SK-N-MC (cell line): Measurements from ENCODE around the gene RAB11FIP3.
"Not testable (repeated sequence)": the region's sequence is repeated elsewhere in the genome, so short reads cannot be mapped to it uniquely, and the experiment has no call there.

Source experiments
- DNase-seq: peaks from one replicate; pipeline ENCODE4 v3.0.0-alpha.2; 2011; ENCODE audit warnings: low read depth, low spot score
- H3K27ac ChIP-seq: fragments of 200-600 bp; sonication (generic); 2 replicates; pipeline ENCODE4 v1.5.1; 2016; ENCODE audit warnings: mixed run types
- H3K36me3 ChIP-seq: fragments of 200-600 bp; sonication (generic); 2 replicates; pipeline ENCODE4 v1.6.1; 2017; ENCODE audit warnings: antibody characterized with exemption, low read length, mixed read lengths; ENCODE audit not compliant: insufficient read depth
- H3K4me3 ChIP-seq: fragments of 200-600 bp; sonication (generic); 2 replicates; pipeline ENCODE4 v1.5.1; 2016
- H3K9ac ChIP-seq: fragments of 200-600 bp; sonication (generic); 2 replicates; pipeline ENCODE4 v1.8.0; 2017; ENCODE audit warnings: mixed run types, mixed read lengths; ENCODE audit not compliant: insufficient read length
- H3K9me3 ChIP-seq: fragments of 200-600 bp; sonication (generic); 2 replicates; pipeline ENCODE4 v1.6.1; 2017; ENCODE audit warnings: low read depth, mild to moderate bottlenecking, antibody characterized with exemption, low read length, moderate library complexity, mixed read lengths
- EZH2 ChIP-seq: fragments of 200-600 bp; sonication (generic); IDR thresholded peaks from one replicate; pipeline ENCODE4 v1.6.1; 2017; ENCODE audit warnings: antibody characterized with exemption
- FOXP2 ChIP-seq: optimal IDR thresholded peaks from 2 replicates; pipeline ENCODE3; 2011; ENCODE audit warnings: mild to moderate bottlenecking, moderate library complexity; ENCODE audit not compliant: insufficient read depth; ENCODE audit errors: extremely low read length, control extremely low read depth
- POLR2AphosphoS5 ChIP-seq: IDR thresholded peaks from 2 replicates; pipeline ENCODE4 v1.6.1; 2012; ENCODE audit warnings: mild to moderate bottlenecking, low read depth, low read length, borderline replicate concordance

The RAB11FIP3 gene, protein sequence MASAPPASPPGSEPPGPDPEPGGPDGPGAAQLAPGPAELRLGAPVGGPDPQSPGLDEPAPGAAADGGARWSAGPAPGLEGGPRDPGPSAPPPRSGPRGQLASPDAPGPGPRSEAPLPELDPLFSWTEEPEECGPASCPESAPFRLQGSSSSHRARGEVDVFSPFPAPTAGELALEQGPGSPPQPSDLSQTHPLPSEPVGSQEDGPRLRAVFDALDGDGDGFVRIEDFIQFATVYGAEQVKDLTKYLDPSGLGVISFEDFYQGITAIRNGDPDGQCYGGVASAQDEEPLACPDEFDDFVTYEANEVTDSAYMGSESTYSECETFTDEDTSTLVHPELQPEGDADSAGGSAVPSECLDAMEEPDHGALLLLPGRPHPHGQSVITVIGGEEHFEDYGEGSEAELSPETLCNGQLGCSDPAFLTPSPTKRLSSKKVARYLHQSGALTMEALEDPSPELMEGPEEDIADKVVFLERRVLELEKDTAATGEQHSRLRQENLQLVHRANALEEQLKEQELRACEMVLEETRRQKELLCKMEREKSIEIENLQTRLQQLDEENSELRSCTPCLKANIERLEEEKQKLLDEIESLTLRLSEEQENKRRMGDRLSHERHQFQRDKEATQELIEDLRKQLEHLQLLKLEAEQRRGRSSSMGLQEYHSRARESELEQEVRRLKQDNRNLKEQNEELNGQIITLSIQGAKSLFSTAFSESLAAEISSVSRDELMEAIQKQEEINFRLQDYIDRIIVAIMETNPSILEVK

DNA sequence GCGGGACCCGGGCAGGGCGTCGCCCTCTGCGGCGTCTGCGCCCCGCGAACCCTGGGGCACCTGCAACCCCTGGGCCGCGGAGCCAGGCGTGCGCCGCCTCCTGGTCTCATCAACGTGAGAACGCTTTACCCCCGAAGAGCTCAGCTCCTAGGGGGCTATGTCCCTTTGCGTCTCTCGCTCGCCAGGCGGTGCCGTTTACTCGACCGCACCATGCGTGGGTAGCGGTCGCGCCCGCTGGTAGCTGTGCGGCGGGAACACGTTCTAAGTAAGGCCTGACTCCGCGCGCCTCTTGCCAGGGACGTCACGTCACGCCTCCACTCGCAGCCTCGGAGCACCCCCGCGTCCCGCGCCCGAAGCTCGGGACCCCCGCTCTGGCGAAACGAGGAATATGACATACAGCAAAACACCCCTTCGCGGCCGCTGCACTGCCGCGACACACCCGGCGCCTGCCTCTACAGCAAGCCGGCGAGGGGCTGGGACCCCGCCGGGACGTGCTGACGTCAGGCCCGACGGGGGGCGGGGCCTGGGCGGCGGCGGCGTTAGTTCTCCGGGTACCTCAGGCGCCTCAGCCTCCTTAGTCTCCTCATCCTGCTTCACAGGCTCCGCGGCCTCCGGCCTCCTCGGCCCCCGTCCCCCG, at the start of gene RAB11FIP3:
Gene RAB11FIP3, plus strand, starts transcription at position 568 of the 637 bp plus-strand sequence. CDS start 358 bp downstream, outside the sequence.
- TF ChIP-seq FOXP2 (no peak), POLR2AphosphoS5 (peak; percentile 96)
- no peak within 1 kb of the TSS for H3K27ac ChIP-seq
- no peak for DNase-seq
- no peaks in the 10 kb centered on the region for H3K36me3 ChIP-seq
- H3K4me3 ChIP-seq: peak within 1 kb of the TSS; percentile 96
- peak within 1 kb of the TSS; percentile 83 for H3K9ac ChIP-seq
- no peaks in the 10 kb centered on the region for H3K9me3 ChIP-seq

DNA sequence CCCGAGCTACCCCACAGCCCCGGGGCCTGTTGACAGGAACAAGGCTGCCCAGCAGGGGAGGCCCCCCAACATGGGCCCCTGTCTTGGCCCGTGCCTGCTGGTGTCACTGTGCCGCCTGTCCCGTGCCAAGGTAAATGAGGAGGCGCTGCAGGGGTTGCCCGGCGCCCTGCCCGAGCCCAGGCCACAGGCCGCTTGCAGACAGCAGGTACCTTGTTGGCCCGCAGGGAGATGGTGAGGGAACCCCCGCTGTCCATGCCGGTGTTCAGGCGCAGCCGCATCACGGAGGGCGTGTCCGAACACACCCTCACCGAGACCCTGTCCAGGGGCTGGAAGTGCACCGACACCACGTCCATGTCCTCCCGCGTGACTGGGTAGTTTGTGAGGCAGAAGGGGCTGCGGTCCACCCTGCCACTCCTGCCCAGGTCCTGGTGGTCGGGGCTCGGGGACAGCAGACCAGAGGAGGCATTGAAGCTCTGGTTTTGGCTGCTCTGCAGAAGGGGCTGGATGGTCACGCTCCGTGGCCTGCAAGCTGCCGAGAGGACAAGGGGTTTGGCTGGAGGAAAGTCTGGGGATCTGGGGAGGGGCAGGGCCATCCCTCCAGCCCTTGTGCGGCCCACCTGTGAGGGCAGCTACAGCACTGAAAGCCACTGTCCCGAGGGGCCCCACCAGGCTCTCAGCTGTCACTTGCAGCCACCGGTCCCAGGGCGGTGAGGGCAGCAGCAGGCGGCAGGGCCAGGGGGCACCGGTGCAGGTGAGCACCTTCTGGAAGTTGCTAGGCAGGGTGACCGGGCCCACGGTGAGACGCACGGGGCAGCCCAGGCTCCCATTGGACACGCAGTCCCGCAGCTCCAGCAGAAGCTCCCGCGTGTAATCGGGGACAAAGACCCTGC, 49.3 kb upstream of the RAB11FIP3 start:
- DNase-seq: no peak
- Histone ChIP-seq H3K9me3 (no peaks in the 10 kb centered on the region), H3K36me3 (no peaks in the 10 kb centered on the region), H3K4me3 (no peak overlapping the region), H3K9ac (no peak overlapping the region), H3K27ac (no peak overlapping the region)
- TF ChIP-seq FOXP2 (no peak), EZH2 (no peak), POLR2AphosphoS5 (no peak)

DNA sequence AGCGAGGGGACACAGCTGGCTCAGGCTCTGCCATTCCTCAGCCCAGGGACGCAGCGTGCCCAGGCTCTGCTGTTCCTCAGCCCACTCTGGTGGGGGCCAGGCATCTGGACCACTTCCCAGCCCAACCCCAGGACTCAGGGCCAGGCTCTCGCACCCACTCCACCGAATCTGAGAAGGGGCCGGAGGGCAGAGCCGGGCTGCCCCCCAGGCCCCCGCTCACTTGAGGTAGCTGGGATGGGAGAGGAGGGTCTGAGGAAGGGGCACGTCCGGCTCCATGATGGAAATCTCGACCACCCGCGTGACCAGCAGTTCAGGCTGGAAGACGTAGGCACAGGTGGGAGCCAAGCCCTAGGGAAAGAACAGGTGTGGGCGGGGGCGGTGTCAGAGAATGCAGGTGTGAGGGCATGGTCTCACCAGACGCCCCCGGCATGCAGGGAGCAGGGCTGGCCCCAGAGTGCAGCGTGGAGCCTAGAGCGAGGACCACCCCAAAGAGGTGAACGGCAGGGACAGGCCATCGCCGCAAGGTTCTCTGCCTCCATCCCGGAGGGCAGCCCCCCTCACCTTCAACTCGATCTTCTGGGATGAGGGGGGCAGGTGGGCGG, 48.5 kb upstream of the RAB11FIP3 start:
- DNase-seq: no peak
- Histone ChIP-seq H3K27ac (no peak overlapping the region), H3K36me3 (no peaks in the 10 kb centered on the region), H3K9me3 (no peaks in the 10 kb centered on the region), H3K4me3 (no peak overlapping the region), H3K9ac (no peak overlapping the region)
- TF ChIP-seq FOXP2 (no peak), EZH2 (no peak), POLR2AphosphoS5 (no peak)

DNA sequence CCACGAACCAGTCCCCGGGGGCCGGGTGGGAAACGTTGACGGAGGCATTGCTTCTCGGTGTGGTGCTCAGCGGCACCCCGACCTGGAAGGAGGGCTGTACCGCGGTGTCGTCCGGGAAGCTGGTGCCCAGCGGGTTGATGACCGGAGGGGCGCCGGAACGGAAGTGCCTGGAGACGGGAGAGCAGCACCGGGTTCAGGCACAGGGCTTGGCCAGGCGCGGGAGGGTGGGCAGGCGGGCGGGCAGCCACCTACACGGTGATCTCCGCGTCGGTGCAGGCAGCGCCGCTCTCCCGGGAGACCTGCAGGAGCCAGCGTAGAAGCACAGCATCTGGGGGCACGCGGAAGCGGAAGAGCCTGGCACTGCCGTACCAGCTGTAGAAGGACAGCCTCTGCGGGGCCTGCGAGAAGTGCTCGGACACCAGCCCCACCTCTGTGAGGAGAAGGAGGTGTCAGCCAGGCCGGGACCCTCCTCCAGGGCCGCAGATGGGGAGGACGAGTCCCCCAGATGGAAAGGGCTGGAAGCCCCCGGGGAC, 48.0 kb upstream of the RAB11FIP3 start:
- Histone ChIP-seq H3K4me3 (no peak overlapping the region), H3K9ac (no peak overlapping the region), H3K27ac (no peak overlapping the region), H3K9me3 (no peaks in the 10 kb centered on the region), H3K36me3 (no peaks in the 10 kb centered on the region)
- TF ChIP-seq EZH2: no peak
- no peak for TF ChIP-seq POLR2AphosphoS5
- no peak for TF ChIP-seq FOXP2
- DNase-seq: no peak

DNA sequence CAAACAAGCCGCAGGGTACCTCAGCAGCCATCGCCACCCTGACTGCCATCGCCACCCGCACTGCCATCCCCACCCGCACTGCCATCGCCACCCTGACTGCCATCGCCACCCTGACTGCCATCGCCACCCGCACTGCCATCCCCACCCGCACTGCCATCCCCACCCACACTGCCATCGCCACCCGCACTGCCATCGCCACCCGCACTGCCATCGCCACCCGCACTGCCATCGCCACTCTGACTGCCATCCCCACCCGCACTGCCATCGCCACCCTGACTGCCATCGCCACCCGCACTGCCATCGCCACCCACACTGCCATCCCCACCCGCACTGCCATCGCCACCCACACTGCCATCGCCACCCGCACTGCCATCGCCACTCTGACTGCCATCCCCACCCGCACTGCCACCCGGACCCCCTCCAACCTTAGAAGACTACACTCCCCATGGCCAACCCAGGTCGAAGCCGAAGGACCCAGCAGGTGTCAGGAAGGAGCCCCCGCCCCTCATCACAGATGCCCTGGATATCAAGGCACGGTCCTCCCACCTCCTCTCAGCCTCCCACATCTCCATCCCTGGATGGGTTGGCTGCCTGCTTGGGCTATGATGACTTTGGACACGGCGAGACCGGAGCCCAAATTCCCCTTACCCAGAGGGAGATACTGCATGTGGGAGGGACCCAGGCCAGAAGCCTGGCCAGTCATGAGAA, 47.2 kb upstream of the RAB11FIP3 start:
- H3K4me3 ChIP-seq, H3K27ac ChIP-seq, H3K9ac ChIP-seq, H3K36me3 ChIP-seq, H3K9me3 ChIP-seq, DNase-seq: not testable (repeated sequence)

DNA sequence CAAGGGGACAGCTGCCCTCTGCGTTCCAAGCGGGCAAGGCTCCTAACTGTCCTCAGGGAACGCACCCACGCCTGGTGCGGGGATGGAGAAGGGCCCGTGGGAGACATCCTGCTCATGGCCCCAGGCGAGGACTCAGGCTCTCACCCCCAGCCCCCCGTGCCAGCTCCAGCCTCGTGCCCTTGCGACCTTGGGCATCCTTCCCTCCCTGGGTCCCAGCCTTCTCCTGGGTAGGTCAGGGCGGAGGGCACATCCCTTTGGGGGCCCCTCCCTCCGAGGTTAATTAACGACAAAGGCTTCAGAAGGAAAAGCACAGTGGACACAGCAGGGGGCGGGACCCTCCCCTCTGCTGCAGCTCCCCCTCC, 46.6 kb upstream of the RAB11FIP3 start:
- Histone ChIP-seq H3K9ac (no peak overlapping the region), H3K27ac (no peak overlapping the region), H3K4me3 (no peak overlapping the region), H3K9me3 (no peaks in the 10 kb centered on the region), H3K36me3 (no peaks in the 10 kb centered on the region)
- no peak for DNase-seq
- TF ChIP-seq EZH2 (no peak), POLR2AphosphoS5 (no peak), FOXP2 (no peak)

DNA sequence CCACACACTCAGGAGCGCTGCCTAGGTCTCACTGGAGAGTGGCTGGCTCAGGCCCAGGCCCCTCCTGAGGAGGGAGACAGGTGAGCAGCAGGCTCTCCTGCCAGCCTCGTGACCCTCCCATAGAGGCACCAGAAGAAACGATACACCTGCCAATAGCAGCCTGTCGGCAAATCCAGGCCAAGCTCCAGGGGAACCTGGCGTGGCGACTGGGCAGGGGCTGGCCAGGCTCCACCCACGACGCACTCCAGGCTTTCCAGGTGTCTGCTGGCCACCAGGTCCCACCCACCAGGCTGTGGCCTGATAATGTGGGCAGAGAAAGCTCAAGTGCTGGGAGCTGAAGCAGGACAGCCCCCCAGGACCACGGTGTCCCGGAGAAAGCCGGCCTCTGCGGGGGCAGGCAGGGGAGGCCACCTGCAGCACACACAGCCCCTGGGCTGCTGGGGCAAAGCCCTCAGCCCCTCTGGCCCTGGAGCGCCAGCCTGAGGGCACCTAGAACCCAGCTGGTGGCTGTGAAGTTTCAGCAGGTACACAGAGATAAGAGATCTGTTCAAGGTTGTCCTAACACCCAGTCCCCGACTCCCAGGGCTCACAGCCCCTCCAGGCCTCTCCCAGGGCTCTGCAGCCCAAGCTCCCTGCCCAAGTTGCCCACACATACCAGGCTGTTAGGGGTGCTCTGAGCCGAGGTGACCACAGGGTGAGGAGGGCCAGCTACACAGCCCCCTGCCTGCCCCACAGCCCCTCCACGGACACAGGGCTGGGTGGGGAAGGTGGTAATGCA, 46.1 kb upstream of the RAB11FIP3 start:
- DNase-seq: no peak
- Histone ChIP-seq H3K9me3 (no peaks in the 10 kb centered on the region), H3K9ac (no peak overlapping the region), H3K36me3 (no peaks in the 10 kb centered on the region), H3K4me3 (no peak overlapping the region), H3K27ac (no peak overlapping the region)
- TF ChIP-seq EZH2 (no peak), POLR2AphosphoS5 (no peak), FOXP2 (no peak)
